Activated CD4-positive, alpha-beta T cell treated with anti-CD3 and anti-CD28 coated beads, Interleukin-2, amount 10 ng/mL, durations not matched to agents 24 days and 14 days (primary cell): Measurements from ENCODE around the gene MACF1. TPM values are rescaled to one million over a fixed set of nuclear protein-coding genes. Genes with fewer than 3 reads are reported as not detected.
"Not testable (repeated sequence)": the region's sequence is repeated elsewhere in the genome, so short reads cannot be mapped to it uniquely, and the experiment has no call there.

Experiments
- DNase-seq: peaks from one replicate; pipeline ENCODE4 v3.0.0; 2022
- H3K27ac Mint-ChIP-seq: one replicate; pipeline ENCODE4 v1.8.0; 2022; ENCODE audit warnings: mild to moderate bottlenecking, mixed read lengths
- H3K27me3 Mint-ChIP-seq: one replicate; pipeline ENCODE4 v1.8.0; 2022; ENCODE audit warnings: mixed read lengths
- H3K36me3 Mint-ChIP-seq: one replicate; pipeline ENCODE4 v1.8.0; 2022; ENCODE audit warnings: low read depth, mild to moderate bottlenecking, mixed read lengths
- H3K4me1 Mint-ChIP-seq: one replicate; pipeline ENCODE4 v1.8.0; 2021; ENCODE audit warnings: mixed read lengths
- H3K4me3 Mint-ChIP-seq: one replicate; pipeline ENCODE4 v1.8.0; 2022; ENCODE audit warnings: mild to moderate bottlenecking, moderate library complexity, mixed read lengths
- H3K9me3 Mint-ChIP-seq: one replicate; pipeline ENCODE4 v1.8.0; 2021; ENCODE audit warnings: mixed read lengths
- intact Hi-C: fragments of 100-400 bp; cut with micrococcal nuclease; formaldehyde crosslinking; loops from one replicate; pipeline ENCODE4 v1.15.1; 2023
- total RNA-seq: library from RNA; stranded (reverse); gene quantifications from 2 replicates; pipeline ENCODE4 v1.2.3, GENCODE V29; 2022

MACF1 gene
- total RNA-seq, 1 donor from 2014 or later: 204 TPM

DNA sequence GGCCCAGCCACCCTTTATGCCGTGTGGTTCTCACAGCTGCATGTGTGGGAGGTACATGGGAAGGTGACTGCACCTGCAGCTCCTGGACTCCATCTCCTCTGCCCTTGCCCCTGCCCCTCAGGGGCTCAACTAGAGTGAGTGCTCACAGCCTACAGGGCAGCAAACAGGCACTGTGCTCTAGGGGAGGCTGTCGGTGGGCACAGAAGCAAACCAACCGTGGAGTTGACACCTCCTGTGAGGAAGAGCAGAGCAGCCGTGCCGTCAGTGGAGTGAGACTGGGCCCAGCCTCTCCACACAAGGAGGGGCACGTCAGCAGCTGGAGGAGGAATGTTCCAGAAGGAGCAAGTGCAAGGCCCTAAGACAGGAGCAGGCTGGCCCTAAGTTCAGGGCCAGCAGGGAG is 319.7 kb downstream of the MACF1 start:
- Mint-ChIP-seq H3K4me1 (peaks cover 6% of the 10 kb centered on the region), H3K27me3 (no peaks in the 10 kb centered on the region), H3K9me3 (no peaks in the 10 kb centered on the region), H3K36me3 (peaks cover 4% of the 10 kb centered on the region), H3K27ac (no peak overlapping the region), H3K4me3 (no peak overlapping the region)
- intact Hi-C loops: no loop called here
- DNase-seq: no peak

DNA sequence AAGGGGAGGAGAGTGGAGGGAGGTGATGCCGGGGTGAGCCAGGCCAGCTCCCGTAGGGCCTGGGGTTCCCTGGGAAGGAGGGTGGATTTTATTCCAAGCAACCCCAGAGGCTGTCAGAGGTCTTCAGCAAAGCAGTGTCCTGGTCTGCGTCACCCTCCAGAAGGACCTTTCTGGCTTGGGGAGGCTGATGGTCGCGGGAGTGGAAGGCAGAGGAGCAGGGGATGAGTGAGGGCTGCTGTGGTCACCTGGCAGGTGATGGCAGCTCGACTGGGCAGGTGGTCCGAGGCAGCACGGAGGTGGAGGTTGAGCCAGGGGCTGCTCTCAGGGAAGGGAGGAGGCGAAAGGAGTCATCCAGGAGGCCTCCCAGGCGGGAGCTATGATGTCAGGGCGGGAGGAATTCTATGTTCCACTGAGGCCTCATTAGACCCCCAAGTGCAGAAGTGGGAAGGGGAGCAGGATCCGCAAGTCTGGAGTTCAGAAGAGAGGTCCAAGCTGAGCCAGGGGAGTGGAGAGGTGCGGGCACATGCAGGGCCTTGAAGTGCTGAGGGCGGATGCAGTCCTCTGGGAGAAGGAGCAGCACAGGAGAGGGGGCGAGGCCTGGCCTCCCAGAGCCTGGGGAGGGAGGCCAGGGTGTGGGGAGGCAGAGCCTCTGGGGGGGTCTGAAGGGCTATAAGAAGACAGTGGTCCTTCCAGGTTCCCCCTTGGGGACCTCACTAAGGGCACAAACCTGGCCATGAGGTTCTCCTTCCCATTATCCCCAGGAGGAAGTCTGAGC is 320.3 kb downstream of the MACF1 start:
- Mint-ChIP-seq H3K9me3 (no peaks in the 10 kb centered on the region), H3K36me3 (peaks cover 4% of the 10 kb centered on the region), H3K27ac (no peak overlapping the region), H3K27me3 (no peaks in the 10 kb centered on the region), H3K4me3 (no peak overlapping the region), H3K4me1 (peaks cover 6% of the 10 kb centered on the region)
- no peak for DNase-seq
- intact Hi-C loops: no loop called here

DNA sequence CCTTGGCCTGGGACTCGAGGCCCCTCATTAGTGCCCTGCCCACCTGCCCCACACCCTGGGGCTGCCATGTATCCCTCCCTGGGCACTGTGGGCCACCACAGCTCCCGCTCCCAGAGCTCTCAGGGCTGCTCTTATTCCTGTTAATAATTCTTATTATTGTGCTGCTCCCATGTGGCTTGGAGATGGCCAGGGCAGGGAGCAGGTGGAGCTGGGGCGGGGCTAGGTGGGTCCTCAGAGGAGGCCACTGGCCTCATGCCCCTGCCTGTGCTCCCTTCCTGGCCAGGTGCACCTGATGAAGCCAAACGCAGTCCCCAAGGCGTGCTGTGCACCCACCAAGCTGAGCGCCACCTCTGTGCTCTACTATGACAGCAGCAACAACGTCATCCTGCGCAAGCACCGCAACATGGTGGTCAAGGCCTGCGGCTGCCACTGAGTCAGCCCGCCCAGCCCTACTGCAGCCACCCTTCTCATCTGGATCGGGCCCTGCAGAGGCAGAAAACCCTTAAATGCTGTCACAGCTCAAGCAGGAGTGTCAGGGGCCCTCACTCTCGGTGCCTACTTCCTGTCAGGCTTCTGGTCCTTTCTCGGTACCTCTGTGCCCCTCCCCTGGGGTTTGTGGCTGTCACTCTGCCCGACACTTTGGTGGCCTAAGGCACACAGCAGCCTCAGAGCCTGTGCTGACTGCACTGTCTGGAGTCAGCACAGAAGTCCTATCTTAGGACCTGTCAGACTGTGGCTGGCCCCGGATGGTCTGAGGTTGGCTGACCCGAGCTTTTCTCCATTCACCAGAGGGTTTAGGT is 321.1 kb downstream of the MACF1 start:
- intact Hi-C loops: no loop called here
- Mint-ChIP-seq H3K4me1 (peaks cover 6% of the 10 kb centered on the region), H3K4me3 (no peak overlapping the region), H3K36me3 (peaks cover 4% of the 10 kb centered on the region), H3K9me3 (no peaks in the 10 kb centered on the region), H3K27ac (peak overlapping the region; percentile 39), H3K27me3 (no peaks in the 10 kb centered on the region)
- peak; percentile 79 for DNase-seq

DNA sequence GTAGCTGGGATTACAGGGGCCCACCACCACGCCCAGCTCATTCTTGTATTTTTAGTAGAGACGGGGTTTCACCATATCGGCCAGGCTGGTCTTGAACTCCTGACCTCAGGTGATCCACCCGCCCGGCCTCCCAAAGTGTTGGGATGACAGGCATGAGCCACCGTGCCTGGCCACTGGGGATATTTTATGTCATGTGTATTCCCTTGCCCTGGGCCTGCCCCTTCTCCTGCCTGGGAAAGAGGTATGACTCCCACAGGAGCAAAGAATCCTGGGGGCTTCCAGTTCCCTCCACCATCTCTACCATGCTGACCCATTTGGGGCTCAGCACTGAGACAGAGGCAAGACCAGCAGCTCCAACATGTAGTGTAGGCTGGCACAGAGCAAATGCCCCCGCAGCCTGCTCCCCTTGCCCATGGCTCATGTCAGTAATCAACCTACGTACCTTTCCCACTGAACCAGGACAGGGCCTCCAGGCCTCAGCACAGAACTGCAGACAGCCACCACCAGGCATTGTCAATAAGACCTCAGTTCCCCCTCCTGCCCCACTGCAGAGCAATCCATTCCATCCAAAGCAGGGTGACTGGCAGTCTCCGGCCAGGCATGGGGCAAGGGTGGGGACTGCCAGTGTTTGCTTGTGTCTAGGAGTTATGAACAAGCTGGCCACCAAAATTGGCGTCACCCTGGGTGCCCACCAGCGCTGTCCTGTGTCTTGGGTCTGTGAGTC is 322.1 kb downstream of the MACF1 start:
- Mint-ChIP-seq H3K4me3 (no peak overlapping the region), H3K27ac (no peak overlapping the region), H3K4me1 (peaks cover 6% of the 10 kb centered on the region), H3K27me3 (no peaks in the 10 kb centered on the region), H3K36me3 (peaks cover 7% of the 10 kb centered on the region), H3K9me3 (no peaks in the 10 kb centered on the region)
- intact Hi-C loops: no loop called here
- no peak for DNase-seq

DNA sequence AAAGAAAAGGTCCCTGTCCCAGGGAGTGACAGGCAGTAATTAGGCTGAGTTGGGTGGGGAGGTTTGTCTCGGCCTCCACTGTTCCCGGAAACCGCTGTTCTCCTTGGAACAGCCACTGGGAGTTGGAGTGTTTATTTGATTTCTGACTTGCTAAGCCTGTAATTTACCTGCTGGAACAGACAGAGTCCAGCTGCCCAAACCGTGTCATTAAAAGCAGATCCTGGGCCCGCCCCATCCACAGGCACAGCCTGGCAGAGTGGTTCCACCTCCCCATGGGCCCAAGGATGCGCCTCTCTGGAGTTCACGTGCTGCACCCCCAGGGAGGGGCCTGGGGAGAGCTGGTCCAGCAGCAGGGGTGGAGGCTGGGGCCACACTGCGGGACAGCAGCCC is 322.7 kb downstream of the MACF1 start:
- H3K27me3 Mint-ChIP-seq, intact Hi-C loops, H3K9me3 Mint-ChIP-seq, H3K4me3 Mint-ChIP-seq, H3K4me1 Mint-ChIP-seq, H3K27ac Mint-ChIP-seq, DNase-seq: not testable (repeated sequence)
- peaks cover 11% of the 10 kb centered on the region for H3K36me3 Mint-ChIP-seq

DNA sequence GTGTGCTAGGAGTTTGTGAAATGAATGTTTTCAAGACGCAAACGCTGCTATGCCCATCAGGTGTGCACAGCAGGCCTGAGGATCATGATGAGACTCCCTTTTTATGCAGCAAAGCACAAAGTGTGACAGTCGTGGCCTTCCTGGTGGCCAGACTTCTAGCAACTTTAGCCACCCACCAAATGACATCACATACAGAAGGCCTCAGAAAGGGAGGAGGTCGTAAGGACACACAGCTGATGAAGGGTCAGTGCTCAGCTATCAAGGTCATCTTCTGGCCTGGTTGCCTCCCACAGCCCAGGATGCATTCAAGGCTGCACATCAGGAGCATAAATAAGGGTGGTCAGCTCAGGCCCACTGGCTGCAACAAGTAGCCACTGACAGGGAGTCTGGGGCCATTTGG is 323.6 kb downstream of the MACF1 start:
- Mint-ChIP-seq H3K4me1 (peaks cover 6% of the 10 kb centered on the region), H3K27ac (no peak overlapping the region), H3K4me3 (no peak overlapping the region), H3K27me3 (no peaks in the 10 kb centered on the region), H3K36me3 (peaks cover 12% of the 10 kb centered on the region), H3K9me3 (no peaks in the 10 kb centered on the region)
- intact Hi-C loops: no loop called here
- DNase-seq: no peak

DNA sequence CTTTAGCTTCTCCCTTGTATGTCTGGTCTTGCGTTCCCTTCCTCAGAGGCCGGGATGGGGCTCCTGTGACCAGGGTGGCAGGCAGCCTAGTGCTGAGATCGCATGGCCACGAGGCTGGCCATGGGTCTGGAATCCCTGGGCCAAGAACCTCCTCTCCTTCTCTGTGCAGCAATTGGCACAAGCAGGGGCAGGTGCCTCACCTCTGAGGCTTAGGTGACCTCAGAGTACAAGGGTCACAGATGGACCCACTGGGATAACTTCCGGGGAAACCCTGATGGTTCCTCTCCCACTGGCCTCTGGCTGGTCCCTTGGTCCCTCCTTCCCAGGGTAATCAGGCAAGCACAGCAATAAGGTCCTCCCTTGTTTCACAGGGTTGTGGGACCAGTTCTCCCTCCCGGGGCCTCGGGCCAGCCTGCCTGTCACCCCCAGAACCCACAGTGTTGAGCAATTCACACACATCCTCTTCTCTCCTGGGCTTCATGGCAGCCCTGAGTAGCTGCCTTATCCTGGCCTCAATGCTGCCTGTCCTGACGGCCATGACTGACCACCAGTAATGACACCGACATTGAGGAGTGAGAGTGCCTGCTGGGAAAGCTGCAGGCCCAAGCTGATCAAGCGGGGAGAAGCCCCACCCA is 325.5 kb downstream of the MACF1 start:
- DNase-seq: no peak
- no peaks in the 10 kb centered on the region for H3K27me3 Mint-ChIP-seq
- peak overlapping the region; percentile 45 for H3K27ac Mint-ChIP-seq
- no peaks in the 10 kb centered on the region for H3K9me3 Mint-ChIP-seq
- peaks cover 12% of the 10 kb centered on the region for H3K36me3 Mint-ChIP-seq
- no peak overlapping the region for H3K4me3 Mint-ChIP-seq
- intact Hi-C loops: no loop called here
- peaks cover 6% of the 10 kb centered on the region for H3K4me1 Mint-ChIP-seq

DNA sequence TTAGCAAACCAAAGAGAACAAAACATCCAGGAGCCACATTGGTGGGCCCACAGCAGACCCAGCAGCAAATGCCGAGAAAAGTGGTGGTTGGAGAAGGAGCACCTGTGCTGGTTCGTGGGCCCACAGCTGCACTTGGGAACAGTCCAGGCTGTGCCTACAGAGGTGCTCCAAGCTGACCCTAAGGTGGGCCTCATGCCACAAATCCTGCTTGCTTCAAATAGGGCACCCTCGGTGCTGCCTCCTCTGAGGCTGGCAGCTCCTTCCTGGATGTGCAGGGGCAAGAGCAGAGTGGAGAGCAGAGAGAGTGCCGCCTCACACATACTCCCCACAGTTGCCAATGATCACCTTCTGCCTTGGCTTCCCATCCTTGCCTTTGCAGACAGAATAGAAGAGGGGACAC is 327.0 kb downstream of the MACF1 start:
- no peak for DNase-seq
- Mint-ChIP-seq H3K36me3 (peaks cover 14% of the 10 kb centered on the region), H3K4me1 (no peaks in the 10 kb centered on the region), H3K27ac (no peak overlapping the region), H3K4me3 (no peak overlapping the region), H3K27me3 (no peaks in the 10 kb centered on the region), H3K9me3 (no peaks in the 10 kb centered on the region)
- intact Hi-C loops: no loop called here

DNA sequence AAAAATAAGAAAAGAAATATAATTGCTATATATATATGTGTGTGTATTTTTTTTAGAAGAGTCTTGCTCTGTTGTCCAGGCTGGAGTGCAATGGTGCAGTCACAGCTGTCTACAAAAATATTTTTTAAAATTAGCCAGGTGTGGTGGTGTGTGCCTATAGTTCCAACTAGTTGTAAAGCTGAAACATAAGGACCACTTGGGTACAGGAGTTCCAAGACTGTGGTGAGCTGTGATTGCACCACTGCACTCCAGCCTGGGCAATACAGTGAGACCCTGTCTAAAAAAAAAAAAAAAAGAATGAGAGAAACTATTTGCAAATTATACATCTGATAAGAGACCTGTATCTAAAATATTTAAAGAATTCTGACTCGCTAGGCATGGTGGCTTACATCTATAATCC is 328.9 kb downstream of the MACF1 start:
- H3K4me1 Mint-ChIP-seq: no peaks in the 10 kb centered on the region
- no peaks in the 10 kb centered on the region for H3K9me3 Mint-ChIP-seq
- no peak overlapping the region for H3K4me3 Mint-ChIP-seq
- no peaks in the 10 kb centered on the region for H3K27me3 Mint-ChIP-seq
- no peak for DNase-seq
- intact Hi-C loops: no loop called here
- H3K27ac Mint-ChIP-seq: no peak overlapping the region
- H3K36me3 Mint-ChIP-seq: peaks cover 10% of the 10 kb centered on the region

Other genes with a start within 250 kb of the MACF1 start
- 76.0 and 79.3 TPM in 2 replicates for gene AKIRIN1, start 213.4 kb upstream of the MACF1 start, total RNA-seq
- gene NDUFS5, start 178.3 kb upstream of the MACF1 start, total RNA-seq: 162 and 164 TPM in 2 replicates